GM18951 (cell line): ENCODE measurements around the gene STK4.
"Not testable (repeated sequence)": the region's sequence is repeated elsewhere in the genome, so short reads cannot be mapped to it uniquely, and the experiment has no call there.

ENCODE experiments used
- POLR2A ChIP-seq: IDR thresholded peaks from 4 replicates; pipeline ENCODE4 v1.6.1; 2011; ENCODE audit warnings: mild to moderate bottlenecking; ENCODE audit not compliant: insufficient read length, insufficient read depth; ENCODE audit errors: extremely low read depth
- in situ Hi-C: fragments of 300-500 bp; cut with MboI; formaldehyde crosslinking; loops from one replicate; pipeline ENCODE4 v1.12.0; 2022; ENCODE audit warnings: low sequenced_read_pairs, mixed read lengths, inconsistent platforms; ENCODE audit not compliant: unreplicated experiment

The STK4 gene

DNA sequence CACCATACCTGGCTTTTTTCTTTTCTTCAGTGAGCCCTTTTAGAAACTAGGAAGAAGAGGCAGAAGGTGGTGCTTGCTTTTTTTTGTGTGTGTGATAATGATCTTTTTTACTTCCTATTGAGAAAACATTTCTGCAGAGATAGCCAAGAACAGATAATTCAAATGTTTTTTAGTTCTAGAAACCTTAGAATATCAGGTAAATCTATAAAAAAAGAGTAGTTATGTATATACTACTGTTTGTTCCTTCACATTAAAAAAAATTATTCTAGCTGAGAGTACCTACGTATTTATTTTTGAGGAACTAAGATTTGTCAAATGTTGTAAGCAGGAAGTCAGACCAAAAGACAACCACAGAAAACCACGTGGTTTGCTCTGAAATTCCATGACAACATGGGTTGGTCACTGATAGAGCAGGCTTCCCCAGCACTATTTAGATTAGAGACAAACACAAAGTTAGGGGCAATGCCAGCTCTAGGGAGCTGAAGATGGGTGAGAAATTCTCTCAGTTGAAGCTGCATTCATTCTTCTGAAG lies 12.8 kb downstream of the STK4 start:
- in situ Hi-C loops = no loop called here
- TF ChIP-seq POLR2A = no peak

DNA sequence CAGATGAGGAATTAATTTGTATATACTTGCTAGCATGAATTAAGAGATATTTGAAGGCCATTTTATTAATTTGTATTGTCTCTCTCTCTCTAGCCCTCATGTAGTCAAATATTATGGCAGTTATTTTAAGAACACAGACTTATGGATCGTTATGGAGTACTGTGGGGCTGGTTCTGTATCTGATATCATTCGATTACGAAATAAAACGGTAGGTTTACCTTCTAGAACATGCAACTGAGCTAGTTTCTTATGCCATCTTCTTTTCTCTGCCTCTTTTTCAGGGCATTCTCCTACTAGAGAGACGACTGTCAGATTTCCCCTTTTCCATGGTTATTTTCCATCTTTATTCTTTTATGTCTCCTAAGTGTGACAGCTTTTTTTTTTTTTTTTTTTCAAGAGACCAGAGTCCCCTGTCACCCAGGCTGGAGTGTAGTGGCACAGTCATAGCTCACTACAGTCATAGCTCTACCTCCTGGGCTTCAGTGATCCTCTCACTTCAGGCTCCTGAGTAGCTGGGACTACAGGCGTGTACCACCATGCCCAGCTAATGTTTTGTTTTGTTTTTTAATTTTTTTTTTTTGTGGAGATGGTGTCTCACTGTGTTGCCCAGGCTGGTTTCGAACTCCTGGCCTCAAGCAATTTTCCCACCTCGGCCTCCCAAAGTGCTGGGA lies 15.6 kb downstream of the STK4 start:
- no peak for TF ChIP-seq POLR2A
- in situ Hi-C loops = no loop called here

- in situ Hi-C loops = no loop called here
- no peak for TF ChIP-seq POLR2A
Observed at GRCh38 chr20:44983093-44983674, 16.9 kb downstream of the STK4 start.

- no peak for TF ChIP-seq POLR2A
Observed at GRCh38 chr20:44988631-44989171, 22.4 kb downstream of the STK4 start.

GRCh38 chr20:44990425-44990824 lies 24.1 kb downstream of the STK4 start:
- TF ChIP-seq POLR2A = no peak
- in situ Hi-C loops = no loop called here

More at GRCh38 chr20:44988631-44989171, 22.4 kb downstream of the STK4 start:
- in situ Hi-C loops = no loop called here

DNA sequence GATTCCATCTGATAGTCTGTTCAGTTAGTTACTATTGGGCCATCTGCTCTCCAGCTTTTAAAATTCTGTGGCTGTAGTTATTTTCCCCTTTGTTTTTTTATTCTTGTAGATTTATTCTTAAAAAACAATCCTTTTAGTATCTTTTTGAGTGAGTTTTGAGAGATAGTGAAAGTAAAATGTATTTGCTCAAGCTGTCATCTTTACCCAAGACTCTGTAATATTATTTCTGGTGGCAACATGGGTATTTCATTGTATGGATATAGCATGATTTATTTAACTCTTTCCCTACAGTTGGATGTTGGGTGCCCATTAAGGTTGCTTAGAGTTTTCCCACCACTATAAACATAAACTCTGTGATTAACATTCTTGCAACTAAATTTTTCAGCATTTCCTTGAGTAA lies 24.6 kb downstream of the STK4 start:
- in situ Hi-C loops = no loop called here
- no peak for TF ChIP-seq POLR2A

GRCh38 chr20:44993343-44993742 lies 27.0 kb downstream of the STK4 start:
- no peak for TF ChIP-seq POLR2A
- in situ Hi-C loops = no loop called here

DNA sequence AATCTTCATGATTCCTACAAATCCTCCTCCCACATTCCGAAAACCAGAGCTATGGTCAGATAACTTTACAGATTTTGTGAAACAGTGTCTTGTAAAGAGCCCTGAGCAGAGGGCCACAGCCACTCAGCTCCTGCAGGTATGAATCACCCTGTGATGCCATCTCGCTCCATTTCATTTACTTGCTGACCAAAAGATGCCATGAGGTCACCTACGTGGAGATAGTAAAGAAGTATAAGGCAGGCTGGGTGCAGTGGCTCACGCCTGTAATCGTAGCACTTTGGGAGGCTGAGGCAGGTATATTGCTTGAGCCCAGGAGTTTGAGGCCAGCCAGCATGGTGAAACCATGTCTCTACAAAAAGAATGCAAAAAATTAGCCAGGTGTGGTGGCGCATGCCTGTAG lies 30.9 kb downstream of the STK4 start:
- in situ Hi-C loops = no loop called here
- no peak for TF ChIP-seq POLR2A

DNA sequence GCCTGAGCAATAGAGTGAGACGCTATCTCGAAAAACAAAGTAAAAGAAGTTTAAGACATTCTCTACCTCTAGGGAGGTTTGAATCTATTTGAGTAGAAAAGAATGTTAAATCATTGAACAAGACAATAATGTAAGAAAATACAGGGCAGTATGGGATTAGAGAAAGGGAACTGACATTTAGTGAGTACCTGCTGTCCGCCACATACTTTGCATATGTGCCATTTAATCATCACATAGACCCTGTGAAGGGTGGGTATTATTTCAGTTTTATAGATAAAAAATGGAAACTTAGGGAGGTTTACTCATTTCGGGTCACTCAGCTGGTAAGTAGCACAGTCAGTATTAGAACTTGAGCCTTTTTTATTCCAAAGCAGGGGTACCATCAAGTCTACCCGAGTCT lies 31.4 kb downstream of the STK4 start:
- in situ Hi-C loops = no loop called here

GRCh38 chr20:45008521-45009049 lies 42.3 kb downstream of the STK4 start:
- no peak for TF ChIP-seq POLR2A
- in situ Hi-C loops = no loop called here

More for the DNA sequence above, 31.4 kb downstream of the STK4 start:
- no peak for TF ChIP-seq POLR2A

GRCh38 chr20:45010399-45010828 lies 44.1 kb downstream of the STK4 start:
- in situ Hi-C loops = no loop called here
- no peak for TF ChIP-seq POLR2A

DNA sequence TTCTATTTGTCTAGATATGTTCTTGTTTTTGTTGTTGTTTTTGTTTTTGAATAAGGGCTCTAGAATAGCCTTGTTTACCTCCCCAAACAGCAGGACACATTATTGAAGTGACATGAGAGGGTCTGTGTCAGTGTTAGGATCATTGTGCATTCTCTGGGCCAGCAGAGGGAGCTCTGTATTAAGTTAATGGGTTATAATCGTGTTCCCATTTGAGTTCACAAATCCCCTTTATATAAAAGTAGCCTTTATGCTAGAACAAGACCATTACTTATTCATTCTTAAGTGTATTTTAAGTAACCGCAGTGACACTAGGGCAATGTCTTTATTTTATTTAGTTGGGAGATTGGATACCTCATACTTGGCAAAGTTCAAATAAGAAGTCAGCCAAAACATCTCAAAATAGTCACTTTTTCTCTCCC lies 44.8 kb downstream of the STK4 start:
- in situ Hi-C loops = no loop called here
- no peak for TF ChIP-seq POLR2A

- in situ Hi-C loops = no loop called here
- no peak for TF ChIP-seq POLR2A
Observed at GRCh38 chr20:45012682-45013302, 46.5 kb downstream of the STK4 start.

DNA sequence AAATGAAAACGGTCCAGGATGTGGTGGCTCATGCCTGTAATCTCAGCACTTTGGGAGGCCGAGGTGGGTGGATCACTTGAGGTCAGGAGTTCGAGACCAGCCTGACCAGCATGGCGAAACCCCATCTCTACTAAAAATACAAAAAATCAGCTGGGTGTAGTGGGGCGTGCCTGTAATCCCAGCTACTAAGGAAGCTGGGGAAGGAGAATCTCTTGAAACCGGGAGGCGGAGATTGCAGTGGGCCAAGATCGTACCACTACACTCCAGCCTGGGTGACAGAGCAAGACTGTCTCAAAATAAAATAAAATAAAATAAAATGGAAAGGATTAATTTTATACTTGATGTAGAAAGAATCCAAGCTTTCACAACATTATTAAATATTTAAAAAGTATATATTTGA lies 47.8 kb downstream of the STK4 start:
- in situ Hi-C loops = not testable (repeated sequence)
